HG02943 (cell line): Measurements from ENCODE around the gene DPYD.

Experiments
- ATAC-seq: cut with Tn5 transposase; IDR thresholded peaks from one replicate; pipeline ENCODE4 v1.9.1; 2021; ENCODE audit warnings: mild to moderate bottlenecking, low read depth, moderate library complexity; ENCODE audit not compliant: unreplicated experiment

DPYD gene

DNA sequence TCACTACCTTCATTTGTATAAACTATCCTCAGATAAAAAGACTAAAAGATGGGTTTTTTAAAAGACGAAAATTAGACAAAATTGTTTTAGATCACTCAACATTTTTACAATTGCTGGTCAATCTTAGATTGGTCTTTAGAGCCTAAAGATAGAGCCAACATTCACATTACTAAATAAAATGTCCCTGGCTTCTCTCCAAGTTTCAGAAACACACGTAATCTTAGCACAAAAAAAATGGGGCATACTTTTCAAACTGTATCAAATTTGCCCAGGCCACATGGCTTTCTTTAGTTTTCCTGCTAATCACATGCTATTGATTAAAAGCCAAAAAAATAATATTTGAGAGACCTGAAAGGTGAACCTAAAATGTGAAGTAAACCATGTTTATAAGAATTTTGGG, 288.1 kb downstream of the DPYD start:
- no peak for ATAC-seq

DNA sequence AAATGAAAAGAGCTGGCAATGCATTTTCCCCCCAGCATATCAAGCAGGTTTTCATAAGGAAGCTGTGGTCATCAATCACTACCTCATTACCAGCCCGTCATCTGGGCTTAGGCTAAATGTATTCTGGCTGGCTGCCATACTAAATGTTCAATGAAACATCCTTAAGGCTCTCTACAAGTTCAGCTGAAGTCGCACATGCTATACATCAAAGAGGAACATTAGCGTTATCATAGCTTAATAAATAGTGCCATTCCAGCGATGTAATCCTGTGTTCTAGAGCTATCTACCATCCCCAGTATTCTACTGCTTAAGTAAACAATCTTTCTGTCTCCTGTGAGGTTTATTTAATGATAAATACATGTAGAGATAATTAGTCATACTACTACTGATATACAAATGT, 288.8 kb downstream of the DPYD start:
- no peak for ATAC-seq

DNA sequence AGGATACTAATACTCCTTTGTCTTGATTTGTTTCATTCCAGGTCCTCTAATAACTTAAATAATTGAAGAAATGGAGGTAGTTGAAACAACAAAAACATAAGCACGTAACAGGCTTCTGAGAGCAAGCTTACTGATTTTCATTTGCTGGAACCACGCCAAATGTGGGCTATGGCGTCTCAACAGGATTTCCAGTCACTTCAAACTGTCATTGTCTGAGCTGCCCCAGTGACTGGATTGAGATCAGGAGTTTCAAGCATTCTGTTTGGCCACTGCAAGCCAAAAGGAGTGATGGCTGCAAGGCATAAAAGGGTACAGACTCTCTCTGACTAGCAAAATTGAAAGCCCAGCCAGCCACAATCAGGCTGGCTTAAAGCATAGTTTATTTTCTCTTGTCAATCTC, 289.9 kb downstream of the DPYD start:
- ATAC-seq = no peak

DNA sequence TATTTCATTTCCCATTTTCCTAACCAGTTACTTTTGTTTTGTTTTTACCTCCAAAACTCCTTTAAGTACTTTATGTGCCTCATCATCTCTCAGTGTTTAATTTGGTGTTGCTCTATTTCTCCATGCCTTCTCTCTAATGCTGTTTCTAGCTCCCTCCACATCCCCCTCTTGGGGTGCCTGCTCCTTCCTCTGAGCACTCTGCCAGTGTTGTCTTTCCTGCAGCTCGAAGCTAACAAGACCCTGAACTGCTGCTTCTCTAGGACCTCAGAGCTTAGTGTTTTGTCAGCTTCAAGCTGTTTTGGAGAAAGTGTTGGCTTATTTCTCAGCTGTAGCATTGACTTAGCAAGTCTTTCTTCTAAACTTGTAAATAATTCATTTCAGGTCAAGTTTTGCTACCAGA, 290.6 kb downstream of the DPYD start:
- ATAC-seq = no peak

DNA sequence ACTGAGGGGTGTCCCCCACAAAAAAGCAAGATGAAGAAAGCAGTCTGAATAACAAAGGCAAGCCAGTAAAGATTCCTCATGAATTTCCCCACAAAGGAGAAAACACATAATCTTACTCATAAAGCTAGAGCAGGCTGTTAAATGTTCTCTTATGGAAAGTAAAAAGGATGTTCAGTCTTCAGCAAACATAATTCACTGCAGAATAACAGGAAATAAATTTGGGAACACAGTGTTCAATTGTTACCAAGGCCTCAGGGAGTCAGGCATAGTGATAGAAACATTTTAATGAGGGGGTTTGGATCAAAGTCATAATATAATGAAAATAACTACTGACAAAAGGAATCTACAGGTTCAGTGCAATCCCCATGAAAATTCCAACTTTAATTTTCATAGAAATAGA, 297.6 kb downstream of the DPYD start:
- no peak for ATAC-seq

DNA sequence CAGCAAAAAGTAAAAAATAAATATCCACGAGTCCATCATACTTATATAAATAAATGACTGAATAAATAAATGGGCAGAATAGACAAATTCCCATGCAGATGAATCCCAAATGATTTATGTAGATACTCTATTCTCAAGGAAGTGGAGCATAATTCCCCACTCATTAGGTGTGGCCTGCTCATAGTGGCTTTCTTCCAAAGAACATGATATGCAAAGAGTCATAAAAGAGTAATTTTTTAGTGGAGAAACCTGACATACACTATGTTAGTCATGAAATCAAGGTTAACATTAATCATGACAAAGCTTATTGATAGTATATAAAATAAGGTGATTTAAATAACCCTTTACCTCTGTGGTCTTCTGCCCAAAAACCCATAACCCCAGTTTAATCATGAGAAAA, 298.9 kb downstream of the DPYD start:
- no peak for ATAC-seq

DNA sequence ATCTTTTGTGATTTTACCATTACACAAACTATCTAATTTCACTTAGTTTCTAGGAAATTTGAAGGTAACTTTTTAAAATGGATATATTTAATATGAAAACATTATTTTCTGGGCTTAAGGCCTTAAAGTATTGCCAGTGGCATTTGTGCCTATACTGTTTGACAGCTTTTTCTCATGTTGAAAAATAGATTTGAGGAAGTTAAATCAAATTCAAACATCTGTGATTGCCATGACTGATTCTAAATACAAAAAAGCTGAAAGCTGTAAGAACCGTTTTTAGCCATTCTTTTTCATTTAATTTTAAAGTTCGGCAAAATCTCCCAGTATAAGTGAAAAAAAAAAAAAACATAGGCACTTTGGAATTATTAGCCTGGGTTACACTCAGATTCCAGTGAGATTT, 301.1 kb downstream of the DPYD start:
- no peak for ATAC-seq

DNA sequence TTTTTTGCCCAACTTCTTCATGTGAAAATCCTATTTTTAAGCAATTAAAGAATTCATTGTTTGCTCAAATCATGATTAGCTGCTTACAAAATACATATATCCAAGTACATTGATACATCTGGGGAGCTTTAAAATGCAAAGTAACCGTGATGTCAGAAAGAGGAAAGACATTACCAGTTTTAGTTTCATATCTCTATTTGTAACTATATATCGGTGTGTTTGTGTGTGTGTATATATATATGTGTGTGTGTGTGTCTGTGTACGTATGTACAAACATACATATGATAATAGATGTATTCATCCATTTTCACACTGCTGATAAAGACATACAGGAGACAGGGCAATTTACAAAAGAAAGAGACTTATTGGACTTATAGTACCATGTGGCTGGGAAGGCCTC, 310.1 kb downstream of the DPYD start:
- ATAC-seq = no peak

DNA sequence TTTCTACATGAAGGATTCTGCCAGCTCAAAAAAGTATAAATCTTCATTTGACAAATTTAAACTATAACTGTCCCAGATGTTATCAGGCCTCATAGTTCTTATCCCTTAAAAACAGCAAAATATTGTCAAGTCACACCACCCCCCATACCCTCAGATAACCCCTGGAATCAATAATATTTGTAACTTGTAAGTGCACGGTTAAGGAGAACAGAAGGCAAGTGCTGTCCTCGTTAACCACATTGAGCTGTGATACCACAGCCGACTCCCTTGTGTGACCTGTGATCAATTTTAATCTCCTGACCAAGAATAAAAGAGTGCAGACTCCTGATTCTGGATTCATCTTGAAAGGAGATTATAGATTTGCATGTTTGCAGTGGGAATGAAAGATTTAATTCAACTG, 310.7 kb downstream of the DPYD start:
- ATAC-seq = no peak

DNA sequence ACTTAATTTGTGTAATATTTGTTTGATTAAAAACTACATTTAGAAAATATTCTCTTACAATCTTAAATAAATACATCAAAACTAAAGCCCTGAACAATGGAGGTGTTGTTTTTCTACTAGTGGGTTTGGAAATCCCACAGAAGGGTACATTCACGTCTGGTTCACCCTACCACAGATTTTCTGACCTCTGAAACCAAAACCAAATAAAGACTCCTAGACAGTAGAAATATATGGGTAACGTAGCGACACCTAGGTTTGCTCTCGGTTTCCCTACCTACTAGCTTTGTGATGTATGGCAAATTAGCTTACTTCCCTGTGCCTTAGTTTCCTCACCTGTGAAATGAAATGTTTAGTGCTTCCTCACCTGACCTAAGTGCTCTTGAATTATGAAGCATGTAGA, 312.6 kb downstream of the DPYD start:
- no peak for ATAC-seq

DNA sequence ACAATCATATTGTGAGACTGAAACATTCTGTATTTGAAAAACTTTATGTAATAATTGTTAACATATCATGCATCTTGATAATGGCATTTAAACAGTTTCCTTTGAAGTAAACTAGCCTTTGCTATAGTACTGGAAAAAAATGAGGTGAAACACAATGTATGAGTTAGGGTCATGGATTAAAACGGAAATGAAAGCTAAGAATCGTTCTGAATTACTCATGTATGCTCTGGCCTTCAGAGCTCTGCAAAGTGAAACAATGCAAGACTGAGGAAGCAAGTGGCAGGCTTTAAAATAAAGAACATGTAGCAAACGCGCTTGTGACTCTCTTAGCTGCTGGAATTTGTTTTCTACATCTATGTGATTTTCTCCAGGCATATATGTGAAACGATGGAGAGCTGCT, 317.1 kb downstream of the DPYD start:
- ATAC-seq = no peak

DNA sequence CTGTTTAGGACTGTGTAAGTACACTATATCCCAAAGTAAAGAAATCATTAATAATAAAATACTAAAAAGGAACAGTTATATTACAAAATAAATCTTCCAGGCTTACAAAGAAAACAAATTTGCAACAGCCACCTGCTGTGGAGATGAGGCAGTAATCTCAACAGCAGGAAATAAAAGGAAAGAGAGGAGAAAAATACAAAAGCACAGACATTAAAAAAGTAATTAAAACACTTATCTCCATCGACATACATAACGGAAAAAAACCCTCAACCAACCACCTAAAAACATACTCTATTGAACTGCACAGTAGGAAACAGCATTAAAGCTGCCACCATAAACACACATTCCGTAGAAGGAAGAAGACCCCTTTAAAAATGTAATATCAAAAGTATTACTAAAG, 317.6 kb downstream of the DPYD start:
- no peak for ATAC-seq

DNA sequence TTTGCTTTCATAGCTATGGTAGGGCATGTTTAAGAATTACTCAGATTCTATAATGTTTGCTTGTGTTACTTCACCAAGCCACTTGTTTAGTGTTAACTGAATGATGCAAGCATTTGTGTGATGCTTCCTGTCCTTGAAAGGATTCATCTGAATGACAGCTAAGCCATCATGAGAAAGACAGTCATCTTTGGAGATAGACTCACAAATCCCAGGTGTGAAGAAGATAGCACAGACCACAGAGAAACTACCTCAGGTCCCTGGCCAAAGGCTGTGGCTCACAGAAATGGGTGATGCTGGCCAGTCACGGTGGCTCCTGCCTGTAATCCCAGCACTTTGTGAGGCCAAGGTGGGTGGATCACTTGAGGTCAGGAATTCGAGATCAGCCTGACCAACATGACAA, 321.4 kb downstream of the DPYD start:
- no peak for ATAC-seq

DNA sequence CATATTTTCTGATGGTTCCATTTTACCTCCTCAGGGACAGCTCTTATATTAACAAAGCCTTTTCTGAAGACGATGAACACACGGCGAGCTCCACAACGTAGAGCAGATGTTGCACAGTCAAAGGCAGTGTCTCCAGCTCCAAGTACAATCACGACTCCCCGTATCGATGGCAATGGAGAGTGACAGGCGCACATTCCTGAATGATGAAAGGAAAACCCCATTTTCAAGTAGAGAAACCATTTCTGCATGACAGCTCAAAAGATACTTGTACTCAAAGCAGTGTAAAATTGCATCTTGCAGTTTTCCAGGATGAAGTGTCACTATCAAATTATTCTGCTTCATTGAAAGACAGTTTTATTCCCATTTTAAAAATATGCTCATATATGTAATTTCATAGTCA, 327.6 kb downstream of the DPYD start:
- ATAC-seq = no peak

DNA sequence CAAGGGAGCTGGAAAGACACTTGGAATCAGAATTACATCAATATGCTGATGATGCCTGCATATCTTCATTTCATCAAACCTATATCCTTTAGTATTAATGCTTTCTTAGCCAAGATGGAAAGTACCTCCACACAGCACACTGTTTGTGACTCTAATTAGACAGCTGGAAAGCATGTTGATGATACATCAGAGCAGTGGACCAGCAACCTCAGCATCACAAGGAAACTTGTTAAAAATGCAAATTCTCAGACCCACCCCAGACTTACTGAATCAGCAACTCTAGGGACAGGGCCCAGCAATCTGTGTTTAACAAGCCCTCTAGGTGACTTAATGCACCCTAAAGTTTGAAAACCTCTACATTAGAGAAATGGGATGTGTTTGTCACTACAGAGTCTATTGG, 332.1 kb downstream of the DPYD start:
- no peak for ATAC-seq

DNA sequence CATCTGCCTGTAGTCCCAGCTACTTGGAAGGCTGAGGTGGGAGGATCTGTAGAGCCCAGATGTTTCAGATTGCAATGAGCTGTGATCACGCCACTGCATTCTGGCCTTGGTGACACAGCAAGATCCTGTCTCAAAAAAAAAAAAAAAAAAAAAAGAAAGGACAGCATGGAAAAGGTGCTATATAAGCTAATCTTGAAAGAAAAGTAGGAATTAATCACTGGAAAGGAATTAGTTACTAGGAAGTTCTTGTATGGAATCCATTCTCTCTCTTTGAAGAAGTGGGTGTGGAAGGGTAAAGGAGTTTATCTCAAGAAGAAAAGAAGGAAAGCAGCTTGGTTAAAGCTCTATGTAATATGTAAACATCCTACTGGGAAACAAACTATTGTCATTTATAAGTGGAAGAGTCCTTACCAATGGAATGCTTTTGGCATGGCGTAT, 339.2 kb downstream of the DPYD start:
- ATAC-seq = no peak

DNA sequence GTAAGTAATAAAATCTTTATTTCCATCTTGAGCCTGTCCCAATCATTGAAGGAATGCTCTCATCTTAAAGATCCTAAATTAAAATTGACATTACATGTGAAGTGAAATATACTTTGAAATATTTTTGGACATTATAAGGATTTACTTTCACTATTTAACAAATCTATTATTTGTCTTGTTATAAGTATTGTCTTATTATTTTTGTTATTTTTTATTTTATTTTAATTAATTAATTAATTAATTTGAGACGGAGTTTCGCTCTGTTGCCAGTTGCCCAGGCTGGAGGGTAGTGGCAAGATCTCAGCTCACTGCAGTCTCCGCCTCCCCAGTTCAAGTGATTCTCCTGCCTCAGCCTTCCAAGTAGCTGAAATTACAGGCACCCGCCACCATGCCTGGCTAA, 343.2 kb downstream of the DPYD start:
- ATAC-seq = no peak

DNA sequence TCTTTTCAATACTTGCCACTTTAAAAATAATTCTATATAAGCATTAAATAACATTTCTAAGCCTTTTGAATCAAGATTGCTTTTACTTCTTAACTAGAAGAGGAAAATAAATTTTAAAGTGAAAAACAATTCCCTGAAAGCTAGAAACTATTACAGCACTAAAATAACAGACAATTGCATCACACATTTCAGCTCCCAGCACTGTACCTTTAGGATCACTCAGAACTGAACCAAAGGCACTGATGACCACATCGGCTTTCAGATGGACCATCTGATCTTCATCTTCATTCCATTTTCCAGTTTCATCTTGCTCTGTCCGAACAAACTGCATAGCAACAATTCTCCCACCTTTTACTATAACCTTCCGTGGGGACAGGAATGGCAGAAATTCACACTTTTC, 347.3 kb downstream of the DPYD start:
- ATAC-seq = no peak

DNA sequence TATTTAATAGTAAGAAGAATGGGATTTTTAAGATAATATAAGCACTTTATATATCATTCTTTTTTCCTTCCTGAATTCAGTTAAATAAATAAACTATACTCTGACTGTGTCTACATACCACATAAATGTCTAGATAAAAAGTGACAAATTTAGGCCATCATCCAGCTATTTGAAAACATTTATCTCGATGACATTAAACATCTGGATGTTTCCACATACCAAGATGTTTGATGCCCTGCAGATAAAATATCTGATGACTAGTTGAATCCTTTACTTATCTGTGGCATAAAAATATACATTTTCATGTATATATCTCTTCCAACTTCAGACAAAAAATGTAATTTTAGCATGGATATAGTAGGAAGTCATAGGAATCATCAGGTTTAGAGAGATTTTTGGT, 348.3 kb downstream of the DPYD start:
- no peak for ATAC-seq

DNA sequence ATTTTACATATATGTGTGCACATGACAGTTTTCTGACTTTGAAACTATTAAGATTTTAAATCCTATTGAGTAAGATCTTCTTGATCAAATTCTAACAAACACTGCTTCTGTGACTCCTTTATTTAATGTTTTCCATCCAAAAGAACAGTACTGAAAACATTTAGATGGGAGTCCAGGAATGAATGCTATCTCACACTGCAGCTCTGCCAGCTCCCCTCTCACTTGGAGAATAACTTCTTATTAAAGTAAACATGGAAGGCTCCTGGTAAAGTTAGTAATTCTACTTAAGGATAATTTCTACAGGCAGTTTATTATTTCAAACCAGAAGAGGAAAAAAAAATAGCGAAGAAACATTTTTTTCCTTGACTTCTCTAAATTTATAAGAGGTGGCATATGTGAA, 349.1 kb downstream of the DPYD start:
- ATAC-seq = no peak

DNA sequence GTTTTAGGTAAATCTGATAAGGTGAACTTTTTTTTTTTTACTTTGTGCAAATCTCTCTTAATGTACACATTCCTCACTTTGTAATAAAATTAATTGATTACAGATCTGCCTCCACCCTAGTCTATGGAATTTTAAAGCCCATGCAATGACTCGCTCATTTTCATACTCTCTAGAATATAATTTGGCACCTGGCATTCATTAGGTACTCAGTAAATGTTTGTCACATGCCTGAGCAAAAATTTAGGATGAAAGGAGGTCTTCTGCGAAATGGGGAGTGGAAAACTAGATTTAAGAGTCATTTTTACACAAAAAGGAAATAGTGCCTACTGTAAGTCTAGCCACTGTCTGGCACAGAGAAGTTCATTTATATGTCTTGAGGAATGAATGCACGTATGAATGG, 350.1 kb downstream of the DPYD start:
- no peak for ATAC-seq

DNA sequence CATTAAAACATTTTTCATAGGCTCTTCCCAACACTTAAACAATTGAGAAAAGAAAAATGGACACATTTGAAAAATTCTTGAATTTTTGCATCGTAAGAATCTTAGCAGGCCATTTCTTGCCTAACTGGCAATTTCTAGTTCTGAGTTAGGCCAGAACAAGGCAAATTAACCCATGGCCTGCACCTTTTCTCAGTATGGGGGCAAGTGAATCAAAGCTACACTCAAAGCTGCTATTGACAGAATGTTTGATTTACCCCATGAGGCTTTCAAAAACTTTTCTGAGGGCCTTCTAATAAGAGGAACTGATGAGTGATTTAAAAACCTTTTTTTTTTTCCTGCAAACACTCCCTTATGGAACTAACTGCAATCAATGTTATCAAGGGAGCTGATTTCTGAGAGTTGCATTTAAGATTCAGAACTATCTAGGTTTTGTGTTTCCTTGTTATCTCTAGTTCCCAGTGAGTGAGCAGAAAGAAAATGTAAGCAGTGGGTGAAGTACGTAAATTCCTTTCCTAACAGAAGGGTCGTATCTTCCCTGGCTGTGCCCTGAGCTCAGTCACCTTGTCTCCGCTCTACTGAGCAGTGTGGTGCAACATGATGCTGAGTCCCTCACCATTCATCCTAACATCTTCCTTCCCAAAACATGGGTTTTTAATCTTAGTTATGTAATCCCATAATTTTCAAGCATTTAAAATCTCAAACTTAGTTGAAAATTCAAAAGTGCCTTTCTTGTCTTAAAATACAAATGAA, 353.7 kb downstream of the DPYD start:
- ATAC-seq = no peak

DNA sequence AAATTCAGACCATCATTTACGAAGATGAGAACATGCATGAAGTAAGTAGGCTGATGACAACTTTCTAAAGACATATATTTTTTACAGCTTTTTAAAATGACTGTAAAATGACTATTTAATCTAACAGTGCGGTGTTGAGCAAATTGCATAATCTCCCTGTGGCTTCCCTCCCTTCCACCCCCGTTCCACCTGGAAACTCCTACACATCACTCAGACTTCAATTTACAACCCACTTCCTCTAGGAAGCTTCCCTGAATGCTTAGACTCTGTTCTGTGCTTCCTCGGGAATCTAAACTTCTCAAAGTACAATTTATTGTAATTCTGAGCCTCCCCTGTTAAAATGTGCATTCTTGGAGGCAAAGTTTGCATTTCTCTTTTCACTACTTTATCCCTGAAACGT, 354.9 kb downstream of the DPYD start:
- ATAC-seq = no peak
